ENCODE measurements around the gene ELAPOR2. TPM values are rescaled to one million over a fixed set of nuclear protein-coding genes. Genes with fewer than 3 reads are reported as not detected.
"Not testable (repeated sequence)": the region's sequence is repeated elsewhere in the genome, so short reads cannot be mapped to it uniquely, and the experiment has no call there.

ELAPOR2 gene, protein sequence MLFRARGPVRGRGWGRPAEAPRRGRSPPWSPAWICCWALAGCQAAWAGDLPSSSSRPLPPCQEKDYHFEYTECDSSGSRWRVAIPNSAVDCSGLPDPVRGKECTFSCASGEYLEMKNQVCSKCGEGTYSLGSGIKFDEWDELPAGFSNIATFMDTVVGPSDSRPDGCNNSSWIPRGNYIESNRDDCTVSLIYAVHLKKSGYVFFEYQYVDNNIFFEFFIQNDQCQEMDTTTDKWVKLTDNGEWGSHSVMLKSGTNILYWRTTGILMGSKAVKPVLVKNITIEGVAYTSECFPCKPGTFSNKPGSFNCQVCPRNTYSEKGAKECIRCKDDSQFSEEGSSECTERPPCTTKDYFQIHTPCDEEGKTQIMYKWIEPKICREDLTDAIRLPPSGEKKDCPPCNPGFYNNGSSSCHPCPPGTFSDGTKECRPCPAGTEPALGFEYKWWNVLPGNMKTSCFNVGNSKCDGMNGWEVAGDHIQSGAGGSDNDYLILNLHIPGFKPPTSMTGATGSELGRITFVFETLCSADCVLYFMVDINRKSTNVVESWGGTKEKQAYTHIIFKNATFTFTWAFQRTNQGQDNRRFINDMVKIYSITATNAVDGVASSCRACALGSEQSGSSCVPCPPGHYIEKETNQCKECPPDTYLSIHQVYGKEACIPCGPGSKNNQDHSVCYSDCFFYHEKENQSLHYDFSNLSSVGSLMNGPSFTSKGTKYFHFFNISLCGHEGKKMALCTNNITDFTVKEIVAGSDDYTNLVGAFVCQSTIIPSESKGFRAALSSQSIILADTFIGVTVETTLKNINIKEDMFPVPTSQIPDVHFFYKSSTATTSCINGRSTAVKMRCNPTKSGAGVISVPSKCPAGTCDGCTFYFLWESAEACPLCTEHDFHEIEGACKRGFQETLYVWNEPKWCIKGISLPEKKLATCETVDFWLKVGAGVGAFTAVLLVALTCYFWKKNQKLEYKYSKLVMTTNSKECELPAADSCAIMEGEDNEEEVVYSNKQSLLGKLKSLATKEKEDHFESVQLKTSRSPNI
- 1 to 10 TPM; 4.9 to 8.8 (median 6.6) TPM for polyA plus RNA-seq (ENCODE audit: insufficient read length in 10 of 10)
- long read RNA-seq, donor 1, result 0 reads
- long read RNA-seq, donor 2, result 0 reads
- long read RNA-seq, donor 3, result 0 reads
- long read RNA-seq, donor 4, result 0 reads
- long read RNA-seq, donor 5, result 0 reads
- long read RNA-seq, donor 6, result 0 reads
- long read RNA-seq, donor 7, result 0 reads
- long read RNA-seq, donor 8, result 0 reads
- long read RNA-seq, donor 9, result 0 reads

DNA sequence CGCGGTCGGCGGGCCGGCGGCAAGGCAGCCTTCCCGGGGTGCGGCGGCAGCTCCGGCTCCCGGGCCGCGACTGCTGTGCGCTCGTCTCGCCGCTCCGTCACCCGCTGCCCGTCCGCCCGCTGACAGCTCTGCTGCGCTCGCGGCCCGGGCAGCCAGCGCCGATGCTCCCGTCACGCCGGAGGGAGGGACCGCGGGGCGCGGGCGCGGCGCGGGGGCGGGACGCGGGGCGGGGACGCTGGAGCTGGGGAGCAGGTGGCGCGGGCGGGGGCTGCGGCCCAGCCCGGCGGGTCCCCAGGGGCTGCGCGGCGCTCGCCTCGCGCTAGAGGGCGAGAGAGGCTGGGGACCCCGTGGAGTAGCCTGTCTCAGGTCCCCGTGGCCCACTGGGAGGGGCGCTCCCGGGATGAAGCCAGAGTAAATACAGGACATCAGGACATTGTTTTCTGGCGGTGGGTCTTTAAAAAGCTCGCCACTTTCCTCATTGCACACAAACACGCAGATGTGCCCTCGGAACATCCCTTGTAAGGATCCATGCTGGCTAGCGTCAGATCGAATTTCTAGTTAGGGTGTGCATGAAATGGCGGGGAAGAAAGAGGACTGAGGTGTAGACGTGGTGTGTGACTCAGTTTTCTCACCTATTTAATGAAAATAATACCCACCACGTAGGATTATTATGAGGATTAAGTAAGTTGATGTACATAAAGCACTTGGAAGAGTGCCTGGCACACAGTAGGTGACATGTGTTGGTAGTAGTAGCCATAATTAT is at the start of gene ELAPOR2:
Gene ELAPOR2 (minus strand): TSS at position 130 of the 763 bp plus-strand sequence. CDS start 141 bp downstream, outside the sequence.
- DNase-seq, result peak; percentile 63 to 83 (median 69)

DNA sequence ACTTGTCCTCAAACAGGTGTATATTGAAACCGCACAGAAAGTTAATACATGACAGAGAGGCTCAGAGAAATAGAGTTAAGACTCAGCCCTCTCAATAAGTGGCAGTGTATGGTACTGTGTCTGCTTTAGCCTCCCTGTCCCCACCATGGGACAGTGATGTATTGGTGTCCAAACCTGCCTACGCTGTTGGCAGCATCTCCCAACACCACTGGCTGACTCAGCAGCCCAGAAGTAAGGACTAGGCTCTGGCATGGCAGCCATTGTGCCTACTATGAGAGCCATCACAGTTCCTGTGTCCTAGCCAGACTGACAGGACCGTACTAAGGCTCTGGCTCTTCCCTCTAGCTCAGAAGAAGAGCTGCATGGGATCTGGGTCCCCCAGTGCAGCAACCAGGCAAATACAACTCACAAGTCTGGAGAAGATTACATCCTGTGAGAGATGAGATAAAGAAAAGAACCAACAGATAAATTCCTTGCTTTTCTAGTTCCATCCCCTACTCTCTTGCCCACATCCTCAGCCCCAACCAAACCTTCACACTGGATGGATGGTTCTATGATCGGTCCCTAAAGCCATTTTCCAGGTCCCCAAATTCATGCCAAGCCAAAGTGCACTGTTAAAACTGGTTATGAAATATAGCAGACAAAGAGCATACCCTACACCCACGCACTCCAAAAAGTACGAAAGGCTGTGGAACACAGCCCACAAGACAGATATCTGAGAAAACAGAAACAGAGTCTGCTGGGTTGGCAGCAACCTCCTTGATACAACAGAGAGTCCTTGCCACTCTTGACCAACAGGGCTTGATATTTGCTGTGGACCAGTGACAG is 48.7 kb upstream of the ELAPOR2 start:
- DNase-seq, result no peak

DNA sequence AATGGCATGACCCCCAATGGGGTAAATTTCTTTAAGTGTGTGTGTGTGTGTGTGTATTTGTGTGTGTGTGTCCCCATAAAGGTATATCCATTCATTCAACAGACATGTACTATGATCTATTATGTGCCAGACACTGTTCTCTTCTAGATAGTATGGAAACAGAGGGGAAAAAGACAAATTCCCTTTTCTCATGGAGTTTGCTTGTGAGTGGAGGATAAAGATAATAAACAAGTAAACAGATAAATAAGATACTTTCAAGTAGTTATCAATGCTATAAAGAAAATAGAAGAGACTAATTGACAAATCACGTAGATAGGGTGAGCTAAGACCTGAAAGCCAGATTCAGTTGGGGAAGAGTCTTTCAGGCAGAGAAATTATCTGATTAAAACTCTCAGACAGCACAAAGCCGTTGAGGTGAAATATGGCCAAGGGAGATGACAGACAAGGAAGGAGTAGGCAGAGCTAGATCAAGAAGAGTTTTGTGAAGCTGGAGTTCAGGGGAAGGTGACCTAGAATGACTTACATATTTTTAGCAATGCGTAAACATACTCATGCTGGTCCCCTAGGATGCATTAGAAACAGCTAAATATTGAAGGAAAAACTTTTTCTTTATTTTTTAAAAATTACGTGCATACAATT is 47.6 kb upstream of the ELAPOR2 start:
- DNase-seq, result no peak

DNA sequence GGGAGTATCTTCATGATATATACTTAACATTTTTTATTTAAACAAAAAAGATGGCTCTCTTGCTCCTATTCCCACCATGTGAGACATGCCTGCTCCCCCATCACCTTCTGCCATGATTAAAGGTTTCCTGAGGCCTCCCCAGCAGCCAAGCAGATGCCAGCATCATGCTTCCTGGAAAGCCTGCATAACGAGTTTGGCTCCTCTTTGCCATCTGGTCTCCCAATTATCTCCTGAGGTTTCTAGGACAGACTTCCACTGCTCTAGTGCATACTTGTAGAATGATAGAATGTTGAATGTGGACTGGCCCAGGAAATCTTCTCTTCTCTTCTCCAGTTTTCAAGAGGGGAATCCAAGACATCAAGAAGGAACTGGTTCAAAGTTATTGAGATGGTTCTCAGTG is 45.9 kb upstream of the ELAPOR2 start:
- DNase-seq, result no peak

DNA sequence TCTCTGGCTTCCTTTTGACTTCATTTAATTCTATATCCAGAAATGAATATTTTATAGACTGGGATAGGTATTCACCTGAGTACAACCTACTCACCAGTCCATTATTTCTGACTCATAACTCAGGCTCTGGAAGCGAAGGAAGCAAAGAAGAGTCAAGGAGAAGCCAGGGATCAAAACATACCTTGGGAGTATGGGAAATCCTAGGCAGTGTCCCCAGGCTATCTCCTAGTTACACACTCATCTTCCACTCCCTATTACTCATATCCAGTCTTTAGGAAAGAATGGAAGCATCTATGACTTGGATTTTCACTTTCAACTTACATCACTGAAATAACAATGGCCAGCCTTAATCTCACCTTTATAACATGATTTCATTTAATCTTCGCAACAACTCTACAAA is 40.9 kb upstream of the ELAPOR2 start:
- no peak for DNase-seq

DNA sequence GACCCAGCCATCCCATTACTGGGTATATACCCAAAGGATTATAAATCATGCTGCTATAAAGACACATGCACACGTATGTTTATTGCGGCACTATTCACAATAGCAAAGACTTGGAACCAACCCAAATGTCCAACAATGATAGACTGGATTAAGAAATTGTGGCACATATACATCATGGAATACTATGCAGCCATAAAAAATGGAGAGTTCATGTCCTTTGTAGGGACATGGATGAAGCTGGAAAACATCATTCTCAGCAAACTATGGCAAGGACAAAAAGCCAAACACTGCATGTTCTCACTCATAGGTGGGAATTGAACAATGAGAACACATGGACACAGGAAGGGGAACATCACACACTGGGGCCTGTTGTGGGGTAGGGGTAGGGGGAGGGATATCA is 37.9 kb upstream of the ELAPOR2 start:
- not testable (repeated sequence) for DNase-seq

DNA sequence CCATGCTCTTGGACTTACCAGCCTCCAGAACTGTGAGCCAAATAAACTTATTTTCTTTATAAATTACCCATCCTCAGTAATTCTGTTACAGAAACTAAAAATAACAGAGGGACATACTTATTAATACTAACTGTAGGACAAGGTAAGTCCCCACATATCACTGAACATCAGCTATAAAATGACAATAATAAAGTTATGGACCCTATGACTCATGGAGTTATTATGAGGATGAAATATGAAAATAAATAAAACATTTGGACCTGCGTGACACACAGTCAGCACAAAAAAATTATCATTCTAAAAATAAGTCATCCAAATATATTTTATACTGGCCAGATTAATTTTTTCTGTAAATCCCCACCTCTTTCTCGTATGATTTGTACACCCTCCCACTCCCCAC is 34.9 kb upstream of the ELAPOR2 start:
- DNase-seq, result no peak

DNA sequence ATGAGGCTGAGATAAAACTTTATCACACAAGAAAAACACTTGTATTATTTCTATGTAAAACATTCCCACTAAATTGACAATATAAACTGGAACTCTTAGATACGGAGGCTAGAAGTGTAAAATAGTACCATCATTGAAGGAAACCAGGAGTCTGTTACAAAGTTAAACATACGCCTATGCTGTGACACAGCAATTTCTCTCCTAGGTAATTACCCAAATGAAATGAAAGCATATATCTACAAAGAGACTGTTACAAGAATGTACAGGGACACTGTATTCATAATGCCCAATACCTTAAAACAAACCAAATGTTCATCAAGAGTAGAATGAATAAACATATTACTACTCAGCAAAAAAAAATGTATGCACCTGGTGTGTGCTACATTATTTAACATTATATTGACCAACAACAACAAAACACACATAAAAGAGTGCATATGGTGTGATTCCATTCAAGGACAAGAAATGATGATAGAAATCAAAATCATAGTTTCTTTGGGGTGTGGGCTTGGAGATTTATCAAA is 33.2 kb upstream of the ELAPOR2 start:
- DNase-seq, result no peak

DNA sequence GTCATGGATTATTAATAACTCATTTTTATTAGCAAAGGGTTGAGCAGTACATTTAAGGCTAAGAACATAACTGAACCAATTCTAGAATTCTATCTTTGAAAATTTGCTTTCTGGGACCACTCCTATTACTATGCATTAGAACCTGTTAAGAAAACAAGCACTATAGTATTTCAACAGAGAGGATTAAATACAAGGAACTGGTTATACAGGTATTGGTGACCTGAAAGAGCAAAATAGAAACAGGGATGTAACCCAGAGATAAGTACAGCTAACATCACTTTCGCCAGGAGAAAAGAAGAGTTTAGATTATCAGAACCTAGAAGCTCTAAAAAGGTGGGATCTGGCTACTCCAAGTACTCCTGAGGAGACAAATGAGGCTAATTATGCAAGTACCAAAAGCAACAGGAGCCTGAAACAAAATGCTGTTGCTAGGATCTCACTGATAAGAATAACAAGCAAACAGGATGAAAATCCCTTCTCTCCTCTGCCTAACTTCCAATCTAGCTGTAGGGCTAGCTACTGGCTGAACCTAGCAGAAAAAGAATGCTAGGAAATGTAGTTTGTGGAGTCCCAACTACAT is 32.1 kb upstream of the ELAPOR2 start:
- no peak for DNase-seq

DNA sequence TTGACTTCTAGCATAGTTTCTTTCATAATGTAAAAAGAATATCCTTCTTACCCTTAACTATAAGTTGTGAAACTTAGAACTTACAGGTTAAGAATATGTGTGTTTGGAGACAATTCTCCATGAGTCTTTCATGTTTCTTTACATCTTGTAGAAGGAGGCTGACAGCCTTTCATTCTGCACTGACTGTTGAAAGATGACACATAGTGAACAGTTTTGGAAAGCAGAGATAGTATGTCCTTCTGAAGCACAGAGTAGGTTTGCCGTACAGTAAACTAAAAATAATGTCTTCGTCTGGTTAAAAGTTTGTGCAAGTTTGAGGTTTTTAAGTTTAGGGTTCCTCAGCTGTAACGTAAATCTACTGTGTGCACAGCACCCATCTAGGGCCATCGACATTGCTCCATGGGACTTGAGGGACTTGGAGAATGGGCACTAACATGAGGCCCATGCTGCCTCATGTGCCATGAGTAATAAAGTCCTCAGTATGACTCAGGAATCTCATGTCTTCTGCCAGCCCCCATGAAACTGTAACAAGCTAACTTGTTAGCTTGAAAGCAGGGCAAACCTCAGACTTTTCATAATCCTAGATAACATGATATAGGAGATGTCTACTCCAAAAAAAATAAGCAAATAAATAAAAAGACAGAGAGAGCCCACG is 24.5 kb upstream of the ELAPOR2 start:
- DNase-seq, result no peak

DNA sequence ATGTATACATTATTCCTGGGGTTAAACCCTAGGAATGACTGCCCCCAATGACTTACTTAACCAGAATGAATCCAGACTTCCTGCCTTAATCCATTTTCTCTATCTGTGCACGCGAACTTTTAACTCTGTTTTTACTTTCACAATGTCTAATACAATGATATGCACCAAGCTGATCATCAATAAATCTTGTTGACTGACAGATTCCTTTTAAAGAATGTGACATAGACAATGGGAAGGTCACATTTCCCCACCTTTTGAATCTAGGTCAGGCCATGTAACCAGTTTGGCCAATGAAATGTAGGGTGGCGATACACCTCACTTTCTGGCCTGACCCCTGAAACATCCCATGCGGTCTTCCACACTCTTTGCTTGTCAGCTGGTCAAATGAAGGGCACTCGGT is 23.2 kb upstream of the ELAPOR2 start:
- DNase-seq, result no peak

DNA sequence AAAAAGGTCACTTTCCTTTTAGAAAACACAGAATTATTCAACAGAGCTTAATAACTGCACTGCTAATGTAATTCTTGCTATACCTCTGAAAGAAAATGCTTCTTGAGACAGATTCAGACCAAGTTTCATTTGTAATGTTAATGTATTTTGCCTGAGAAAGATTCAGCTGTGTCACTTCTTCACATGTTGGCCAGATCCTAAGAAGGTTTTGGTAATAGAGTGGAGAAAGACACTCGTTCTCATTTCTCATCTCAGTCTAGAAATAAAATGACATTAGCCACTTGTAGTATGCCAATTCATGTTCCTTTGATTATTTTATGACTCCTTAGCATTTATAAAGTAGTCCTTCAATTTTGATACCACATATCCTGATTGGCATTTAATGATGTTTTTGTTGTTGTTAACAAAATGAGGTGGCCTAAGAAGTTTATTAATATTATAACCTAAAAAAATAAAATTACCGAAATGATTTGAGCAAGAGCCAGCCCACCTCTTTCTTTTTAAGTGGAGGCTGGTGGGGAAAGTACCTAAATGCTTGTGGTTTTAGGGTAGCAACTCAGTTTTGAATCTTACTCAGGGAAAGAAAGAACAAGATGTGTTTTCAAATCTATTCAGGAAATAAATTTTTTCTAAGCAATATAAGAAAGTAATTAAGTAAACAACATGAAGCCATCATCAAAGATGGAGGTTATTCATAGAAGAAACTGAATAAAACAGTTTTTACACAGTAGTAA is 16.4 kb upstream of the ELAPOR2 start:
- DNase-seq, result no peak

DNA sequence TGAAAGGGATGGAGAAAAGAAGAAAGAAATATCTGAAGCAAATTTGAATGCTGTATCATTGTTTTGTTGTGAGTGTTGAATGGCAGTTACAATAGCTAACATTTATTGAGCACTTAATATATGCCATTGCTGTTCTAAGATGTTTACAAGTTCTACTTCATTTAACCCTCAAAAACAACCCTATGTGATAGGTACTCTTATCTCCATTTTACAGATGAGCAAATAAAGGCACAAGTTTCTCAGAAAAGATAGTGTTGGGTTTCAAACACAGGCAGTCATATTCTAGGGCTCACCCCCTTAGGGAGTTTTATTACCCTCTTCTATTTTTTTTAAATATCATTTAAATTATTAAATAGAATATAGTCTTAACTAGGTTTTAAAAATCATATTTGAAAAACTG is 8.3 kb upstream of the ELAPOR2 start:
- DNase-seq, result no peak

DNA sequence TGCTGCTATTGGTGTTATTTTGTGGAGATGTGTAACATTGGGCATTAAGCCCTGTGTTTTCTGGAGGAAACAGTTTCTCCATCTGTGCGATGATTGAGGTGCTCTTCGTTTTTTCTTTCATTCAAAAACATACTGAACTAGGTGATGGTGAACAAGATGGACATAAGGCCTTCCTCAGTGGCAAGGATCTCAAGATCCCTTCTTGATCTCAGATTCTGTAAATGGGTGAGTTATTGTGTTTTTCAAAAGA is 759 bp upstream of the ELAPOR2 start:
- no peak for DNase-seq

DNA sequence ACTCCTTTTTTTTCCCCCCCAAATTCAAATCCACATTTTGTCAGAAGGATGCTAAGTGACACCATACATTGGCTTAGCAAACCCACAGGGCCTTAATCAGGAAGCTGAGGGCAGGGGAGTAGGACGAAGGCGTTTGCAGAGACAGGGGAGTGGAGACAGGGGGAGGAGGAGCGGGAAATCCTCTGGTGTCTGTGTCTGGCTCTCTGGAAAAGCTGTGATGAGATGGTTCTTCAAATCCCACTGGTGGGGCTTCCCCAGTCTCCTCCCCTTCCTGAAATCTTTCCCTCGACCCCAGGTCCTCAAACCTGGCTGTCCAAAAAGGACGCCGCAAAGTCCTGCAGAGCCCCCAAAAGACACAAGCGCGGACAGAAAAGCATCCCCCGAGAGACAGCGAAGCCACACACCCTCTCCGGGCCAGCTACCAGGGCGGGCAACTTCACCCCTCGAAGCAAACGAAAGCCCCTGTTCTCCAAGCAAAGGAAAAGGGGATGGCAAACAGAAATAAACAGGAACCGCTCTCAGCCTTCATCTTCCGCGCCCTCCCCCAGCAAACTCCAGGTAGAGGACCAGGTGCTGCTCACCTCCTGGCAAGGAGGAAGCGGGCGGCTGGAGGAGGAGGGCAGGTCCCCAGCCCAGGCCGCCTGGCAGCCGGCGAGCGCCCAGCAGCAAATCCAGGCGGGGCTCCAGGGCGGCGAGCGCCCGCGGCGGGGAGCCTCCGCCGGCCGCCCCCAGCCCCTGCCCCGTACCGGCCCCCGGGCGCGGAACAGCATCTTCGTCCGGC is 520 bp downstream of the ELAPOR2 start:
- peak in 2 of 3 donors; percentile 7 to 40 for DNase-seq

DNA sequence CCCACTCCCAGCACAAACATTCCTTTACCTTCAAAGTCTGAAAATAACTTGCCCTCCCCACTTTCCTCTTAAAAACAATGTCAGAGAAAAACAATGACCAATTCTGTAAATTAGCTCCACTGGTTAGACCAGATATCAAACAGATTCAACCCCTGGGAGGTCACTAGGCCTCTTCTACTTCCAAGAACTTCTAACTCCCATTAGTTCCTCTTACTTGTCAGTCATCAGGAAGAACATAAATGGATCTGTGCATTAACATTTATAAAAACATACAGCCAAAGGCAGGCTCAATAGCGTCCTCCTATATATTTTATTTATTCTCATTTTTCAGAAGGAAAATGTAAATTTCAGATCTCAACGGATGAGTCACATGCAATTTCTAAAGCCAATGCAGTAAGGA is 2.2 kb downstream of the ELAPOR2 start:
- no peak for DNase-seq

DNA sequence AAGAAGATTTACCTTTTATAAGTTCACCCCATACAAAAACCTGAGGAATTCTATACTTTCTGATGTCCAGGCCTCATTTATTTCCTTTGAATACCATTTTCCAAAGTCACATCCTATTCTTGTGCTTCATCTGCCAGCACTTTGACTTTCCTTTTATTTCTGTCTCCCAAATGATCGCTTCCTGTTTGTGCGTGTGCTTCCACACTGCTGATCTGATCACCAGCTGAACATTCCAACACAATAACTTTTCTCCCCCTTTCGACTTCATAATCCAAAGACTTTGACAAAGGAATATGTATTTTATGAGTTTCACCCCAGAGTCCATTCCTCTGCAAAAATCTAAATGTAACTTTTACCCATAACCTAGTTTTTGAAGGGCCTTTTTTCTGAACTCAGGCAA is 3.1 kb downstream of the ELAPOR2 start:
- DNase-seq, result peak in 1 of 3 donors; percentile 11
